PC-3 (cell line): ENCODE measurements around the gene CAPG.

Experiments used
- EZH2 ChIP-seq: fragments of 300-600 bp; sonication (generic); IDR thresholded peaks from one replicate; pipeline ENCODE4 v1.6.1; 2017; ENCODE audit warnings: antibody characterized with exemption, mild to moderate bottlenecking, low read length; ENCODE audit not compliant: unreplicated experiment
- TF ChIP-seq, protein P1 (sequence below): fragments of 300-600 bp; sonication (generic); conservative IDR thresholded peaks from 2 replicates; pipeline ENCODE4 v1.5.1; 2017; ENCODE audit warnings: antibody characterized with exemption, low read depth, mild to moderate bottlenecking, low read length

DNA sequence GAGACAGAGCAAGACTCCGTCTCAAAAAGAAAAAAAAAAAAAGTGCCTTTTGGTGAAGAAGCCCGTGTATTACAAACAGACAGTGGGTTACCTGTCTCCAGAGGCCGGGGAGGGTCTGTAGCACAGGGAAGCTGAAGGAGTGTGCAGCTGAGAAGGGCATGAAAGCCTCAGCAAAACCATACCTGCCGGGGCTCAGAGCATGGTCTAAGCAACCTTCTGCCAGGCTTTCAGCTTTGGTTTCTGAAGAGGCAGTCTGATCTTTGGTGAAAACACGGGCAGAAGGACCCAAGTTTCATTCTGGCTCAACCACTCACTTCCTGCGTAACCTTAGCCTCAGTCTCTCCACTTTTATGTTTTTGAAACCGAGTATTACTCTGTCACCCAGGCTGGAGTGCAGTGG, 29.8 kb upstream of the CAPG start:
- TF ChIP-seq, protein P1, sequence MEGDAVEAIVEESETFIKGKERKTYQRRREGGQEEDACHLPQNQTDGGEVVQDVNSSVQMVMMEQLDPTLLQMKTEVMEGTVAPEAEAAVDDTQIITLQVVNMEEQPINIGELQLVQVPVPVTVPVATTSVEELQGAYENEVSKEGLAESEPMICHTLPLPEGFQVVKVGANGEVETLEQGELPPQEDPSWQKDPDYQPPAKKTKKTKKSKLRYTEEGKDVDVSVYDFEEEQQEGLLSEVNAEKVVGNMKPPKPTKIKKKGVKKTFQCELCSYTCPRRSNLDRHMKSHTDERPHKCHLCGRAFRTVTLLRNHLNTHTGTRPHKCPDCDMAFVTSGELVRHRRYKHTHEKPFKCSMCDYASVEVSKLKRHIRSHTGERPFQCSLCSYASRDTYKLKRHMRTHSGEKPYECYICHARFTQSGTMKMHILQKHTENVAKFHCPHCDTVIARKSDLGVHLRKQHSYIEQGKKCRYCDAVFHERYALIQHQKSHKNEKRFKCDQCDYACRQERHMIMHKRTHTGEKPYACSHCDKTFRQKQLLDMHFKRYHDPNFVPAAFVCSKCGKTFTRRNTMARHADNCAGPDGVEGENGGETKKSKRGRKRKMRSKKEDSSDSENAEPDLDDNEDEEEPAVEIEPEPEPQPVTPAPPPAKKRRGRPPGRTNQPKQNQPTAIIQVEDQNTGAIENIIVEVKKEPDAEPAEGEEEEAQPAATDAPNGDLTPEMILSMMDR: no peak
- no peak for TF ChIP-seq EZH2
